GM23338 (cell line): Measurements from ENCODE around the gene MED27. TPM values are rescaled to one million over a fixed set of nuclear protein-coding genes. Genes with fewer than 3 reads are reported as not detected.
A peak's percentile ranks its signal among the peaks of the same experiment; 100 is the strongest.

Source experiments
- ATAC-seq: fragments of 200-7000 bp; cut with Tn5 transposase; 3 replicates; pipeline ENCODE4 v1.9.1; 2020
- DNase-seq: peaks from one replicate; pipeline ENCODE4 v3.0.0-alpha.2; 2015; ENCODE audit warnings: low spot score
- H2AFZ ChIP-seq: fragments of 200-600 bp; sonication (generic); 2 replicates; pipeline ENCODE4 v1.8.0; 2016; ENCODE audit warnings: antibody characterized with exemption, mild to moderate bottlenecking, moderate library complexity
- H3F3A ChIP-seq: fragments of 200-600 bp; sonication (generic); replicated peaks from 2 replicates; pipeline ENCODE4 v1.8.0; 2017; ENCODE audit warnings: antibody characterized with exemption, mixed run types, low read depth
- H3K27ac ChIP-seq: fragments of 200-600 bp; sonication (generic); 2 replicates; pipeline ENCODE4 v1.6.1; 2016; ENCODE audit warnings: low read depth
- H3K27me3 ChIP-seq: fragments of 200-600 bp; sonication (generic); 2 replicates; pipeline ENCODE4 v1.8.0; 2016; ENCODE audit warnings: mild to moderate bottlenecking, mixed run types, moderate library complexity; ENCODE audit not compliant: insufficient read depth
- H3K36me3 ChIP-seq: fragments of 200-600 bp; sonication (generic); 2 replicates; pipeline ENCODE4 v1.8.0; 2016; ENCODE audit warnings: mild to moderate bottlenecking; ENCODE audit not compliant: insufficient read depth
- H3K4me1 ChIP-seq: fragments of 200-600 bp; sonication (generic); 2 replicates; pipeline ENCODE4 v1.8.0; 2016; ENCODE audit warnings: mild to moderate bottlenecking, moderate library complexity; ENCODE audit not compliant: insufficient read depth
- H3K4me2 ChIP-seq: fragments of 200-600 bp; sonication (generic); 2 replicates; pipeline ENCODE4 v1.7.1; 2017; ENCODE audit warnings: mixed run types
- H3K4me3 ChIP-seq: fragments of 200-600 bp; sonication (generic); 2 replicates; pipeline ENCODE4 v1.6.1; 2016; ENCODE audit warnings: mixed run types
- H3K79me2 ChIP-seq: fragments of 200-600 bp; sonication (generic); replicated peaks from 2 replicates; pipeline ENCODE4 v1.8.0; 2017; ENCODE audit warnings: mild to moderate bottlenecking; ENCODE audit not compliant: insufficient read depth
- H3K9me2 ChIP-seq: fragments of 200-600 bp; sonication (generic); 2 replicates; pipeline ENCODE4 v1.8.0; 2017; ENCODE audit not compliant: insufficient read depth
- H4K20me1 ChIP-seq: fragments of 200-600 bp; sonication (generic); replicated peaks from 2 replicates; pipeline ENCODE4 v1.8.0; 2017; ENCODE audit warnings: mild to moderate bottlenecking; ENCODE audit not compliant: insufficient read depth
- H3K27ac Mint-ChIP-seq: 2 replicates; pipeline ENCODE4 v1.8.0; 2020; ENCODE audit warnings: inconsistent platforms, mild to moderate bottlenecking, moderate library complexity, mixed read lengths
- H3K27me3 Mint-ChIP-seq: 3 replicates; pipeline ENCODE4 v1.8.0; 2022; ENCODE audit warnings: low read depth, mild to moderate bottlenecking, moderate library complexity, mixed read lengths, inconsistent platforms; ENCODE audit not compliant: insufficient read depth, poor library complexity
- H3K36me3 Mint-ChIP-seq: 3 replicates; pipeline ENCODE4 v1.8.0; 2021; ENCODE audit warnings: low read depth, mild to moderate bottlenecking, inconsistent platforms, moderate library complexity, mixed read lengths
- H3K4me1 Mint-ChIP-seq: 3 replicates; pipeline ENCODE4 v1.8.0; 2020; ENCODE audit warnings: mild to moderate bottlenecking, inconsistent platforms, mixed read lengths
- H3K4me3 Mint-ChIP-seq: 3 replicates; pipeline ENCODE4 v1.8.0; 2021; ENCODE audit warnings: moderate library complexity, mild to moderate bottlenecking, inconsistent platforms, mixed read lengths
- H3K9me3 Mint-ChIP-seq: 3 replicates; pipeline ENCODE4 v1.8.0; 2020; ENCODE audit warnings: moderate library complexity, mild to moderate bottlenecking, inconsistent platforms, mixed read lengths
- EZH2phosphoT487 ChIP-seq: fragments of 200-600 bp; sonication (generic); IDR thresholded peaks from one replicate; pipeline ENCODE4 v1.8.1; 2018; ENCODE audit warnings: antibody characterized with exemption; ENCODE audit not compliant: unreplicated experiment
- POLR2AphosphoS5 ChIP-seq: IDR thresholded peaks from 2 replicates; pipeline ENCODE4 v1.6.1; 2016; ENCODE audit warnings: antibody characterized with exemption, low read depth
- ZNF331 ChIP-seq: fragments of 250-450 bp; sonication (Bioruptor Pico); IDR thresholded peaks from 2 replicates; pipeline ENCODE4 v1.5.0; 2020; ENCODE audit warnings: low read depth, mild to moderate bottlenecking, moderate library complexity
- polyA plus RNA-seq: library from polyadenylated mRNA; unstranded; fragments of >200 nt; fragmentation: Nextera tagmentation; extraction: Ambion mirVana; gene quantifications from 2 replicates; pipeline ENCODE4 v1.2.1, GENCODE V29; 2016
- total RNA-seq: library from RNA; depleted of rRNA; stranded (reverse); fragments of >200 nt; shearing (Covaris generic); gene quantifications from 2 replicates; pipeline ENCODE4 v1.2.3, GENCODE V29; 2014
- TF ChIP-seq, protein P1 (sequence below): fragments of 250-450 bp; sonication (Bioruptor Pico); IDR thresholded peaks from 2 replicates; pipeline ENCODE4 v1.5.0; 2020; ENCODE audit warnings: mild to moderate bottlenecking, moderate library complexity
- TF ChIP-seq, protein P2 (sequence below): IDR thresholded peaks from 2 replicates; pipeline ENCODE4 v1.6.1; 2016; ENCODE audit warnings: antibody characterized with exemption

The MED27 gene
- total and polyA plus RNA-seq, 2 experiments from 2014 or later, result 30.6 to 35.0 TPM

DNA sequence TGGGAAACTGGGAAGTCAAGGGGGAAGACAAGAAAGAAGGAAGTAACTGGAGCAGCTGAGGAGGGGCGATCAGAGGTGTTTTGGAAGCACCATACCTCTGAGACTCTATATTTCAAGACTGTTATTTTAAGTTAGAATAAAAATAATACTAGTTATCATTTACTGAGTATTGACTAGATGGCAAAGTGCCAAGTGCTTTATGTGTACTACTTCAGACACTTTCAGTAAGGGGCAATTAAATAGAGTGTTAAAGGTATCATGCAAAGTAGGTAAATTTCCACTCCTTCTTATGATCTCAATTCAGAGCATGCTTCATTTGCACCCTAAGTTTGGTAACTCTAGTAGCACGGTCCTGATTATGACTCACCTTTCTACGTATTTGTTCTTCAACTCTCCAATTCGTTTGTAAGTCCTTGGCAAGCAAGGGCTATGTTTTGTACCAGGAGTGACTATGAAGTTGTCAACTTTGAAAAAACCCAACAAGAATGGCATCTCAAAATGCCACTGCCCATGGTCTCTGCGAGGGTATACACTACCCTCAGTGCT, 187.4 kb downstream of the MED27 start (continued):
- TF ChIP-seq, protein P1, sequence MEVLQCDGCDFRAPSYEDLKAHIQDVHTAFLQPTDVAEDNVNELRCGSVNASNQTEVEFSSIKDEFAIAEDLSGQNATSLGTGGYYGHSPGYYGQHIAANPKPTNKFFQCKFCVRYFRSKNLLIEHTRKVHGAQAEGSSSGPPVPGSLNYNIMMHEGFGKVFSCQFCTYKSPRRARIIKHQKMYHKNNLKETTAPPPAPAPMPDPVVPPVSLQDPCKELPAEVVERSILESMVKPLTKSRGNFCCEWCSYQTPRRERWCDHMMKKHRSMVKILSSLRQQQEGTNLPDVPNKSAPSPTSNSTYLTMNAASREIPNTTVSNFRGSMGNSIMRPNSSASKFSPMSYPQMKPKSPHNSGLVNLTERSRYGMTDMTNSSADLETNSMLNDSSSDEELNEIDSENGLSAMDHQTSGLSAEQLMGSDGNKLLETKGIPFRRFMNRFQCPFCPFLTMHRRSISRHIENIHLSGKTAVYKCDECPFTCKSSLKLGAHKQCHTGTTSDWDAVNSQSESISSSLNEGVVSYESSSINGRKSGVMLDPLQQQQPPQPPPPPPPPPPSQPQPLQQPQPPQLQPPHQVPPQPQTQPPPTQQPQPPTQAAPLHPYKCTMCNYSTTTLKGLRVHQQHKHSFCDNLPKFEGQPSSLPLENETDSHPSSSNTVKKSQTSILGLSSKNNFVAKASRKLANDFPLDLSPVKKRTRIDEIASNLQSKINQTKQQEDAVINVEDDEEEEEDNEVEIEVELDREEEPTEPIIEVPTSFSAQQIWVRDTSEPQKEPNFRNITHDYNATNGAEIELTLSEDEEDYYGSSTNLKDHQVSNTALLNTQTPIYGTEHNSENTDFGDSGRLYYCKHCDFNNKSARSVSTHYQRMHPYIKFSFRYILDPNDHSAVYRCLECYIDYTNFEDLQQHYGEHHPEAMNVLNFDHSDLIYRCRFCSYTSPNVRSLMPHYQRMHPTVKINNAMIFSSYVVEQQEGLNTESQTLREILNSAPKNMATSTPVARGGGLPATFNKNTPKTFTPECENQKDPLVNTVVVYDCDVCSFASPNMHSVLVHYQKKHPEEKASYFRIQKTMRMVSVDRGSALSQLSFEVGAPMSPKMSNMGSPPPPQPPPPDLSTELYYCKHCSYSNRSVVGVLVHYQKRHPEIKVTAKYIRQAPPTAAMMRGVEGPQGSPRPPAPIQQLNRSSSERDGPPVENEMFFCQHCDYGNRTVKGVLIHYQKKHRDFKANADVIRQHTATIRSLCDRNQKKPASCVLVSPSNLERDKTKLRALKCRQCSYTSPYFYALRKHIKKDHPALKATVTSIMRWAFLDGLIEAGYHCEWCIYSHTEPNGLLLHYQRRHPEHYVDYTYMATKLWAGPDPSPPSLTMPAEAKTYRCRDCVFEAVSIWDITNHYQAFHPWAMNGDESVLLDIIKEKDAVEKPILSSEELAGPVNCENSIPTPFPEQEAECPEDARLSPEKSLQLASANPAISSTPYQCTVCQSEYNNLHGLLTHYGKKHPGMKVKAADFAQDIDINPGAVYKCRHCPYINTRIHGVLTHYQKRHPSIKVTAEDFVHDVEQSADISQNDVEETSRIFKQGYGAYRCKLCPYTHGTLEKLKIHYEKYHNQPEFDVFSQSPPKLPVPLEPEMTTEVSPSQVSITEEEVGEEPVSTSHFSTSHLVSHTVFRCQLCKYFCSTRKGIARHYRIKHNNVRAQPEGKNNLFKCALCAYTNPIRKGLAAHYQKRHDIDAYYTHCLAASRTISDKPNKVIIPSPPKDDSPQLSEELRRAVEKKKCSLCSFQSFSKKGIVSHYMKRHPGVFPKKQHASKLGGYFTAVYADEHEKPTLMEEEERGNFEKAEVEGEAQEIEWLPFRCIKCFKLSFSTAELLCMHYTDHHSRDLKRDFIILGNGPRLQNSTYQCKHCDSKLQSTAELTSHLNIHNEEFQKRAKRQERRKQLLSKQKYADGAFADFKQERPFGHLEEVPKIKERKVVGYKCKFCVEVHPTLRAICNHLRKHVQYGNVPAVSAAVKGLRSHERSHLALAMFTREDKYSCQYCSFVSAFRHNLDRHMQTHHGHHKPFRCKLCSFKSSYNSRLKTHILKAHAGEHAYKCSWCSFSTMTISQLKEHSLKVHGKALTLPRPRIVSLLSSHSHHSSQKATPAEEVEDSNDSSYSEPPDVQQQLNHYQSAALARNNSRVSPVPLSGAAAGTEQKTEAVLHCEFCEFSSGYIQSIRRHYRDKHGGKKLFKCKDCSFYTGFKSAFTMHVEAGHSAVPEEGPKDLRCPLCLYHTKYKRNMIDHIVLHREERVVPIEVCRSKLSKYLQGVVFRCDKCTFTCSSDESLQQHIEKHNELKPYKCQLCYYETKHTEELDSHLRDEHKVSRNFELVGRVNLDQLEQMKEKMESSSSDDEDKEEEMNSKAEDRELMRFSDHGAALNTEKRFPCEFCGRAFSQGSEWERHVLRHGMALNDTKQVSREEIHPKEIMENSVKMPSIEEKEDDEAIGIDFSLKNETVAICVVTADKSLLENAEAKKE (CRISPR knock-in tag), result no peak
- TF ChIP-seq POLR2AphosphoS5 (no peak), ZNF331 (CRISPR knock-in tag) (no peak)
- TF ChIP-seq, protein P2, sequence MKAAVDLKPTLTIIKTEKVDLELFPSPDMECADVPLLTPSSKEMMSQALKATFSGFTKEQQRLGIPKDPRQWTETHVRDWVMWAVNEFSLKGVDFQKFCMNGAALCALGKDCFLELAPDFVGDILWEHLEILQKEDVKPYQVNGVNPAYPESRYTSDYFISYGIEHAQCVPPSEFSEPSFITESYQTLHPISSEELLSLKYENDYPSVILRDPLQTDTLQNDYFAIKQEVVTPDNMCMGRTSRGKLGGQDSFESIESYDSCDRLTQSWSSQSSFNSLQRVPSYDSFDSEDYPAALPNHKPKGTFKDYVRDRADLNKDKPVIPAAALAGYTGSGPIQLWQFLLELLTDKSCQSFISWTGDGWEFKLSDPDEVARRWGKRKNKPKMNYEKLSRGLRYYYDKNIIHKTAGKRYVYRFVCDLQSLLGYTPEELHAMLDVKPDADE, result no peak

DNA sequence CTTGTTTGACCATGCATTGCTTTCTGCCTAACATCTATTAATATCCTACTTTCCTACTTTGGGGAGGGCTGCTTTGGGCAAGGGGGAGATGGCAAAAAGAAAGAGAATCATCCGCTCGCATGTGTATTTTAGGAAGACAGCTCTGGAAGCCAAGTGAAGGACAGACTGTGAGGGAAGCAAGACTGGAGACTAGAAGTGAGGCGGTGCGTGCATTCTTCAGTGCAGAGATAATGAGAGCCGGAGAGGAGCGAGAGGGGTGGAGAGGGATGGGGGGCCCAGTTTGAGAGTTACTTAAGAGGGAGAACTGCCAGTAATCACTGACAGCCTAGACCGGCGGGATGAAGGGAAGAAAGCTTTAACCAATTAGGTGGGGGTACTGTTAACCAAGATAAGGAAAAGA, 188.1 kb downstream of the MED27 start:
- Mint-ChIP-seq H3K27me3 (peaks cover 4% of the 10 kb centered on the region), H3K4me1 (peaks cover 82% of the 10 kb centered on the region), H3K4me3 (no peak overlapping the region), H3K27ac (no peak overlapping the region), H3K9me3 (no peaks in the 10 kb centered on the region), H3K36me3 (no peaks in the 10 kb centered on the region)
- Histone ChIP-seq H4K20me1 (no peaks in the 10 kb centered on the region; the same call in 1 of the 2 replicates), H3F3A (peaks cover 6% of the 10 kb centered on the region; the same call in 1 of the 2 replicates), H3K4me3 (no peak overlapping the region), H3K27ac (no peak overlapping the region), H3K27me3 (no peaks in the 10 kb centered on the region), H3K36me3 (no peaks in the 10 kb centered on the region), H3K9me2 (no peaks in the 10 kb centered on the region), H3K79me2 (no peaks in the 10 kb centered on the region; the same call in 1 of the 2 replicates), H3K4me1 (peaks cover 85% of the 10 kb centered on the region), H2AFZ (no peak overlapping the region), H3K4me2 (0 out of 2 replicates have a peak overlapping the region, but pooled peaks have one; percentile 41)
- DNase-seq (no peak), ATAC-seq (no peak)
- TF ChIP-seq EZH2phosphoT487, result no peak
- TF ChIP-seq POLR2AphosphoS5, result no peak
- TF ChIP-seq, protein P2, result no peak
- TF ChIP-seq, protein P1 (CRISPR knock-in tag), result no peak
